ENCODE data around the gene TBX4.
"Not testable (repeated sequence)": the region's sequence is repeated elsewhere in the genome, so short reads cannot be mapped to it uniquely, and the experiment has no call there.

TBX4 gene

DNA sequence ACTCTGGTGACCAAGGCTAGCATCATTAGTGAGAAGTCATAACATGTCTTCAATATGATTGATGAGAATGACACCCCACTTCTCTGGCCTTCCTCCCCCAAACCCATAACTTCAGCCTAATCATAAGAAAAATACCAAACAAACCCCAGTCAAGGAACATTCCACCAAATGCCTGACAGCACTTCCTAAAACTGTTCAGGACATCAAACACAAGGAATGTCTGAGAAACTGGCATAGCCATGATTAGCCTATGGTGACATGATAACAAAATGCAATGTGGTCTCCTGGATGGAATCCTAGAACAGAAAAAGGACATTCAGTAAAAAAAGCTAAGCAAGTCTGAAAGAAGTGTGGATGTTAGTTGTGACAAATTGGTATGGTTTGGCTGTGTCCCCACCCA is 24.7 kb upstream of the TBX4 start:
- in situ Hi-C loops (cut with HindIII; ENCODE audit: low sequenced_read_pairs) = no loop called here

DNA sequence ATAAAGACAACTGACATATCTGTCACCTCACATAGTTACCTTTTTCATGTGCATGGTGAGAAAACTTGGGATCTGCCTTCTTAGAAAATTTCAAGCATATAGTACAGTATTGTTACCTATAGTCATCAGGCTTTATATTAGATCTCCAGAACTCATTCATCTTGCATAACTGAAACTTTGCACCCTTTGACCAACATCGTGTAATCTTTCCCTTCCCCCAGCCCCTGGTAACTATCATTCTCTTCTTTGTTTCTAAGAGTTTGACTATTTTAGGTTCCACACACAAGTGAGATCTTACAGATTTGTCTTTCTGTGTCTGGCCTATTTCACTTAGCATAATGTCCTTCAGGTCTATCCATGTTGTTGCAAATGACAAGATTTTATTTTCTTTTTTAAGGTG is 22.9 kb upstream of the TBX4 start:
- in situ Hi-C loops (cut with HindIII; ENCODE audit: low sequenced_read_pairs) = no loop called here

DNA sequence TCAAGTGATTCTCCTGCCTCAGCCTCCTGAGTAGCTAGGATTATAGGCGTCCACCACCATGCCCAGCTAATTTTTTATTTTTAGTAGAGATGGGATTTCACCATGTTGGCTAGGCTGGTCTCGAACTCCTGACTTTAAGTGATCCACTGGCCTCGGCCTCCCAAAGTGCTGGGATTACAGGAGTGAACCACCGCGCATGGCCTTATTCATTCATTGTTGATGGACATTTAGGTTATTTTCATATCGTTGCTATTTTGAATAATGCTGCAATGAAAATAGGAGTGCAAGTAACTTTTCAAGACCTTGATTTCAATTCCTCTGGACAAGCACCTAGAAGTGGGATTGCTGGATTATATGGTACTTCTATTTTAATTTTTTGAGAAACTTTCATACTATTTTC is 22.4 kb upstream of the TBX4 start:
- in situ Hi-C loops (cut with HindIII; ENCODE audit: low sequenced_read_pairs) = not testable (repeated sequence)

DNA sequence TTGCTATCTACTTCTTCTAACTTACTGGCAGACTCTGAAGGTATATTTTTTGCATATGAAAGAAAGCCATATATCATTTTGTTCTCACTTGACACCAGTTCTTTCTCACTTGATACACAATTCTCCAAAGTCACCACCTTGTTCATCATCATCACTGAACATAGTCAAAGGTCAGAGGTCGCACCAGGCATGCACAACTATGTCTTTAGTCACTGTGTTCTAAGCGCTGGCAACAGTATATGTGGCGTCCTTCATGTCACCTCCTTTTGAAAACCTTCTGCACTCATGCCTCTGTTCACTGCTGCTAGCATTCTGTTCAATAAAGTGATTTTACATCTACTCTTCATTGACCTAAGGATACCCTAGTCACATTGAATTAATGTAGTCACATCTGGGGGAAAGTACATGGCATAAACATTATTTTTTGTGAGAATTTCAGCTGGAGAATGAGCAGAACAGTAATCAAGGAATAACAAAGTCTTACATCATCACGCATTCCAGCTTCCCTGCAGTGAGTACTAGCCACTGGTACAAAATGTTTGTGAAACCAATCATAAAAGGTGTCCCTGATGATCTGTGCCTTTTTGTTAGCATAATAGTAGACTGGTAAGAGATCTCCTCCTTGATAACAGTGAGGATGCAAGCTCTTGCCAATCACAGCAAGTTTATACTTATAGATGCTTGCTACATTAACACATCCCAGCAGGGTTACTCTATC is 20.5 kb upstream of the TBX4 start:
- in situ Hi-C loops (cut with HindIII; ENCODE audit: low sequenced_read_pairs) = no loop called here

DNA sequence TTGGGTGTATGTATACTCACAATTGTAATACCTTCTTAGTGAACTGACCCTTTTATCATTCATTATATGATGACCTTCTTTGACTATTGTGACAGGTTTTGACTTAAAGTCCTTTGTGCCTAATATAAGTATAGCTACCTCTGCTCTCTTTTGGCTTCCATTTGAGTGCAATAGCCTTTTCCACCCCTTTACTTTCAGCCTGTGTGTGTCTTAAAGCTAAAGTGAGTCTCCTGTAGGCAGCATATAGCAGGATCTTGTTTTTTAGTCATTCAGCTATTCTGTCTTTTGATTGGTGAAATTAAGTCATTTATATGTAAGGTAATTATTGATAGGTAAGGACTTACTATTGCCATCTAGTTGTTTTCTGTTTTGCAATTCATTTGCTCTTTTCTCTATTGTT is 15.9 kb upstream of the TBX4 start:
- in situ Hi-C loops (cut with HindIII; ENCODE audit: low sequenced_read_pairs) = no loop called here

DNA sequence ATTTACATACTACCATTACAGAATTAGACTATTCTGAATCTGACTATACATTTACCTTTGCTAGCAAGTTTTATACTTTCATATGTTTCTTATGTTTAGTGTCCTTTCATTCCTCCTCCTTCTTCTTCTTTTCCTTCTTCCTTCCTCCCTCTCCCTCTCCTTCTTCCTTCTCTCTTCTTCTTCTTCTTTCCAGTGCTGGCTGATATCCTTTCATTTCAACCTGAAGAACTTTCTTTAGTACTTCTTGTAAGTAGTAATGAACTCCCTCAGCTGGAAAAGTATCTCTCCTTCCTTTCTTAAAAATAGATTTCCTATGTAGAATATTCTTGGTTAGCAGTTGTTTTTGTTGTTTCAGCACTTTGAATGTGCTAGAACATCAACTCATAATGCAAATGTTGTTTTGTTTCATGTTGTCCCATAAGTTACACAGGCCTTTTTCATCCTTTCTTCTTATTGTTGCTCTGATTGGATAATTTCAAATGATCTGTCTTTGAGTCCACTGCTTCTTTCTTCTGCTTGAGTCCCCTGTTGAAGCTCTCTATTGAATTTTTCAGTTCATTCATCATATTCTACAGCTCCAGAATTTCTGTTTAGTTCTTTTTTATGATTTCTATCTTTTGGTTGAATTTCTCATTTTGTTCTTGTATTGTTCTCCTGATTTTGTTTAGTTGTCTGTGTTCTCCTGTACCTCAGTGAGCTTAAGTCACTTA is 15.1 kb upstream of the TBX4 start:
- in situ Hi-C loops (cut with HindIII; ENCODE audit: low sequenced_read_pairs) = no loop called here

DNA sequence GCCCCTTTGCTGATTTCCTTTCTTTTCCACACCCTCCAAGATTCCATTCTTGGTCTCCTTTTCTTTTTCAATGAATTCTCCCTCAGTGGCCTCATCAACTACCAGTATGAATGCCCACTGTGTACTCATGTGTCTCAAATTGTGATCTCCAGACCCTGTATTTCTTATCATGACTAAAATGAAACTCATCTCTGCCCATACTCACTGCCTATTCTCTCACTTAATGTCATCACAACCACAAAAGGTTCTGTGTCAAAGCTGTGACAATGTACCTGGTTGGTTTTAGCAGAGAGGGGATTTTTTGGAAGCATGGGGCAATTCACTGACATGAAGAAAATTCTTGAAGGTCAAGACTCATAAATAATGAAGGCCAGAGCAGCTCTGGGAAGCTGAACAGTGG is 11.5 kb upstream of the TBX4 start:
- in situ Hi-C loops (cut with HindIII; ENCODE audit: low sequenced_read_pairs) = no loop called here

- in situ Hi-C loops (cut with HindIII; ENCODE audit: low sequenced_read_pairs) = not testable (repeated sequence)
Observed at GRCh38 chr17:61441507-61441906, 10.7 kb upstream of the TBX4 start.

- in situ Hi-C loops (cut with HindIII; ENCODE audit: low sequenced_read_pairs) = no loop called here
Observed at GRCh38 chr17:61442136-61442775, 10.0 kb upstream of the TBX4 start.

DNA sequence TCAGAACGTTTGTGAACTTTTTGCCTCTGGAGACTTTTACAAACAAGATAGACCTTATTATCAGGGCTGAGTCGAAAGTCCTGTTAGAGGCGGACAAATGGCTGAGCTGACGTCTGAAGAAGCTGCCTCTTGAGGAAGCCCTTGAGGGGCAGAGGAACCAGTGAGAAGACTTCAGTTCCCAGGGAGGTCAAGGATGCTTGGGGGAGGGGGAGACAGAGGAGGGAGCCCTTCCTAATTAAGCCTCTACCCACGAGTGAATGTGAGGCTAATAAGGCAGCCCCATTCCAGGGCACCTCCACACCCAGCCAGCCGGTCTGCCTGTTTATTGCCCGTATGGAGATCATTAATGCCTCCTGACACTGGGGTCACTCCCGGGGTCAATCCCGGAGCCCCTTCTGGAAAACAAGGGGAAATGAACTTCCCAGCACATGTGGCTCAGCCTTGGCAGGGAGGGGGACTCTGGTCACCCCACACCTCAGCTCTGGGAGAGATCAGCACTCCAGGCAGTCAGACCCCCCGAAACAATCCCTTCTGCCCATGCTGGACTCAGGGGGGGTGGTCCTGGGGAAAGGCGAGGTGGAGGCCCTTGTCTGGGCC is 9.2 kb upstream of the TBX4 start:
- in situ Hi-C loops (cut with HindIII; ENCODE audit: low sequenced_read_pairs) = no loop called here

- in situ Hi-C loops (cut with HindIII; ENCODE audit: low sequenced_read_pairs) = no loop called here
Observed at GRCh38 chr17:61443475-61443882, 8.7 kb upstream of the TBX4 start.

- in situ Hi-C loops (cut with HindIII; ENCODE audit: low sequenced_read_pairs) = no loop called here
Observed at GRCh38 chr17:61444075-61444474, 8.1 kb upstream of the TBX4 start.

DNA sequence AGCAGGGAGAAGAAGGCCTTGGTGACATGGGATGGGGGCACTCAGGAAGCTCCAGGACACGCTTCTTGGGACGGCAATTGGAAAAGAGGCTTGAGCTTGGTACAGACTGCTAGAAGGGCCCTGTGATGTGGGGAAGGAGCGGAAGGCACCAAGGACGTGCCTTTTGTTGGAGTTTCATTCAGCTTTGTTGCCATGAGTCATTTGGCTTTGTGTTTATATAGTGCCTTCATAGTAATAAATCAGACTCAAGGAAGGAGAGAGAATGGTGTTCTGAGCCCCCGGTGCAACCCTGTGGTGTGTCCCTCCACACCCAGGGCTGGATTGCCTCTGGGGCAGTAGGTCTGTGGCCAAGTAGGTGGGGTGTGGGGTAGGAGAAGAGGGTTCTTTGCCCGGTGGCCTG is 7.4 kb upstream of the TBX4 start:
- in situ Hi-C loops (cut with HindIII; ENCODE audit: low sequenced_read_pairs) = no loop called here

DNA sequence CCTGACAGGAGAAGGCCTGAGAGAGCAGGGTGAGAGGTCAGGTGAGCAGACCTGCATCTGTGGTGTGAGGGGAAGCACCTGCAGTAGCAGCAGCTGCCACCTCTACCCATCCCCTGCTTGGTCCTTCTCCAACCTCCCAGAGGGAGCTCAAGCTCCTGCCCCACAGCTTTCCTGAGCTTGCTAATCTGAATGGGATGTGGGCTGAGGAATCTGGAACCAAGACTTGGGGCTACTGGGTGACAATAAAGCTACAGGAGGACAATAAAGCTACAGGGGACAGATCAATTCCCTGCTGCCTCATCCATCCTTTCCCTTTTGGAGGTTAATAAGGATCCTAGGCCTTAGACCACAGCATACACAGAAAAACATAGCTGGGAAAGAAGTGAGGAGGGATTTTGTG is 4.9 kb upstream of the TBX4 start:
- in situ Hi-C loops (cut with HindIII; ENCODE audit: low sequenced_read_pairs) = no loop called here

GRCh38 chr17:61448042-61448441 is 4.2 kb upstream of the TBX4 start:
- in situ Hi-C loops (cut with HindIII; ENCODE audit: low sequenced_read_pairs) = no loop called here

GRCh38 chr17:61449140-61449539 is 3.1 kb upstream of the TBX4 start:
- in situ Hi-C loops (cut with HindIII; ENCODE audit: low sequenced_read_pairs) = not testable (repeated sequence)

DNA sequence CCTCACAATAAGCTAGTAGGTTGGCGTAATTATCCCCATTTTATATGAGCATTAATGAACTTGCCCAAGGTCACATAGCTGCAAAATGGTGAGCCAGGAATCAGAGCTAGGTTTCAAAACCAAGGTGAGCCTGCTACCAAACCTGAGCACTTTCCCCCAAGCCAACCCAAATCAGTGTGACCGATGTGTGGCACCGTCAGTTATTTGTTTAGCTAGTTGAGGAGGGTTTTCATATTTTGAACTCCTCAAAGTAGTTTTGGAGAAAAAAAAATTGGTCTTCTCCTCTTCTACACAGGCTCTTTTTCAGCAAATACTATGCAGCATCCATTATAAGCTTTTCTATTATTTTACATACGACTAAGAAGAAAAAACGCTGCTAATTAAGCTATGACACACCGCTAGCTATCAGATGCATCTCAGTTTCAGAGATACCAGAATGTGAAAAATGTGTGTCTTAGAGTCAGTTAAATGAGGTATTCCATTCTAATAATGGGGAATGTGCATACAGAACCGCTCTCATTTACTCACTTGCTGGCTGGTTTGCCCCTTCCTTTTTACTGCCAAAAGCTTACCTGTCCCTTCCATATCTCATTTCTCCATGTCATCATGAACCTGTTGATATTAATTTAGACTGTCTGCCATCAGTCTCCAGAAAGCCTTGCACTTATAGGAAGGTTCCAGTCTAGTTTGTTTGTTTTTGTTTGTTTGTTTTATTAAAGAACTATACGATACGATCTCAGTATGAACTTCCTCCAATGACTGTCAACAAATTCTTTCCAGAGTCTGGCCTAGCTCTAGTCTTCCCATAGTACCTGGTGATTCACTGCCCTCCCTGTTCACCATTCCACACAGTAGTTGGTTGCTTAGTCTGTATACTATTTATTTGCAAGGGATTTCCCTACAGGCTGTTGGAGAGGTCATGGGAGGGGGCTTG is 2.2 kb upstream of the TBX4 start:
- in situ Hi-C loops (cut with HindIII; ENCODE audit: low sequenced_read_pairs) = no loop called here

DNA sequence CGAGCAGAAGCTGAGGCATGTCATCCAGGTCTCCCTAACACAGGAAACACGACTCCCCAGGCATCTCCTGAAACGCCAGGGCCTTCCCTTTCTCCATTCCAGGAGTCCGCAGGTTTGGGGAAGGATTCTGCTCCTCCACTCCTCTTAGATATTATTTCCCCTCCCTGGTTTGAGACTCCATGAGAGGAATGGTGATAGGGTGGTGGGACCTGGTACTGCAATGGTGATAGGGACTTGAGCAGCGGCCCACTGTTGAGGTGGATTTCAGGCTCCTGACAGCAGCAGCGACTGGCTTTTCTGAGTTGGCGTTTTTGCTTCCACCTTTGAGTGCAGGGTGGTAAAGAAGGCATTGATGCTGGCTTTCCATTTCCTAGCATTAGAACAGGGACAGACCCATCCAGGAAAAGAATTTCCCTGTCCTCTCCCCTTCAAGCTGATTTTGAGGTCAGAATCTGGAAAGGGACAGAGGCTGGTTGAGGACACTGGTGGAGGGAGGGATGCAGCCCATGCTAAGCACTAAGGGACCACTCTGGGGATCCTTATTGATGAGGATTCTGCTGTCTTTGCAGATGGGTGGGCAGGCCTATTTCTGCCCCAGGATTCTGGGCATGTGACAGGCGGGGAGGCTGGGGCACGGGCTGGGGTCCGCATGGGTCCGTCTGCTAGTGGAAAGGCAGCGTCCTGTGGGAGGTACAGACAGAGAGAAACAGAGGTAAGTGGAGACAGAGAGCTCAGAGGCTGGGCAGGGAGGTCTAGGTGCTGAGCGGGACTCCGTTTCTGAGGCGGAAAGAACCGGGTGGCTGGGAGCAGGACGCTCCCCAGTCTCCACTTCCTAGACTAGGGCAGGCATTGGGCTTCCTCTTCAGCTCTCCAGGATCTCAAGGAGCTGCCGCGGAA is 1.3 kb upstream of the TBX4 start:
- in situ Hi-C loops (cut with HindIII; ENCODE audit: low sequenced_read_pairs) = no loop called here

DNA sequence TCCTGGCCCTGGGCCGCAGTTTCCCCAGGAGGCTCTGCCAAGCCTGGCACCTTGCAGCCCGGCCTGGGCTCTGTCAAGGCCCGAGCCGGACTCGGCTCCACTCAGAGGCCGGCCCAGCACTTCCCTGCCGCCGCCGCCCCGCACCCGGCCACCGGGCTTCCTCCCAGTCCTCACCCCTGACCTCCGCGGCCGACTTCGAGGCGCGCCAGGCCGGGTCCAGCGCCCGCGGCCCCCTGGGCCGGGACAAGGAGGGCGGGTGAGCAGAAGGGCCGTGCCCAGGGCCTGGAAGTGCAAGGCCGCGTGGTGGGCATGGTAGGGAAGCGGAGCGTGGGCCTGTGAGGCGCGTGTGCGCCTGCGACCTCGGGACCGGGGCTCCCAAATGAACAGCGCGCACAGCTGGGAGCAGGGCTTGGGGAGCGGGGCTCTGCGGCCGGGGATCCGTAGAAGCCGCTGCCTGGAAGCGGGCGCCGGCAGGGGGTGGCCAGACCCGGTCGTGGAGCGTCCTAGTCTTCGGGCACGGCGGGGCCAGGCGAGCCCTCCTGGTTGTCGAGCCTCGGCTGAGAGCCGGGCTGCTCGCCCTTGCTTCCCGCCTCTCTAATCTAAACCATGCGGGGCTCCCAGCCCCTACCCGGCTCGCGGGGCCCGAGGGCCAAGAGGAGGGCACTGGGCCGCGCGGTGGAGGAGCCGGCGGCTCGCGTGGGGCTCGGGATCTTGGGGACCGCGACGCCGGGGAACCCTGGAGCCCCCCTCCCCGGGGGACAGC is 503 bp upstream of the TBX4 start:
- in situ Hi-C loops (cut with HindIII; ENCODE audit: low sequenced_read_pairs) = no loop called here

All from endothelial cell of hepatic sinusoid (primary cell).